SK-N-SH (cell line): ENCODE data around the gene PODXL2. TPM values are rescaled to one million over a fixed set of nuclear protein-coding genes. Genes with fewer than 3 reads are reported as not detected.

Experiments used
- CTCF ChIA-PET: fragments of 300-600, 350-600 bp; formaldehyde crosslinking; extraction: SDS; loops from one replicate; lab custom pipeline; 2021; lab: Yijun Ruan, JAX
- POLR2A ChIA-PET: fragments of 350-600 bp; sonication (Branson Sonifier 250); formaldehyde crosslinking; extraction: SDS; loops from one replicate; lab custom pipeline; 2020; ENCODE audit warnings: antibody characterized with exemption, inconsistent platforms; lab: Yijun Ruan, JAX
- DNase-seq: peaks from one replicate; pipeline ENCODE4 v3.0.0; 2012
- H2AFZ ChIP-seq: fragments of 200-600 bp; sonication (generic); 2 replicates; pipeline ENCODE4 v1.8.1; 2016; ENCODE audit warnings: antibody characterized with exemption, mild to moderate bottlenecking, low read depth
- H3F3A ChIP-seq: fragments of 200-600 bp; sonication (generic); replicated peaks from 2 replicates; pipeline ENCODE3; 2016; ENCODE audit warnings: antibody characterized with exemption, mild to moderate bottlenecking; ENCODE audit not compliant: insufficient read depth
- H3K27ac ChIP-seq, 2 experiments: fragments of 200-500 bp in 1 of 2; fragments of 200-600 bp in 1 of 2; sonication (Bioruptor generic) in 1 of 2; sonication (generic), shearing (Covaris generic) in 1 of 2; 2 replicates each; pipeline versions ENCODE4 v1.5.1 to v1.6.1; 2014 to 2016; ENCODE audit warnings: low read depth in 2 of 2, inconsistent platforms in 1 of 2, low read length in 1 of 2, mild to moderate bottlenecking in 1 of 2, mixed read lengths in 1 of 2
- H3K27me3 ChIP-seq: fragments of 200-600 bp; sonication (generic), shearing (Covaris generic); 2 replicates; pipeline ENCODE4 v1.6.1; 2016; ENCODE audit warnings: mixed run types; ENCODE audit not compliant: insufficient read depth
- H3K36me3 ChIP-seq, 2 experiments: fragments of 200-500 bp in 1 of 2; fragments of 200-600 bp in 1 of 2; sonication (Bioruptor generic) in 1 of 2; sonication (generic) in 1 of 2; replicated peaks in 1 of 2; 2 replicates each; pipeline versions ENCODE3 to v1.5.1; 2014 to 2016; ENCODE audit warnings: low read length in 1 of 2, mild to moderate bottlenecking in 1 of 2; ENCODE audit not compliant: insufficient read depth in 2 of 2, control insufficient read depth in 1 of 2
- H3K4me1 ChIP-seq, 2 experiments: fragments of 200-500 bp in 1 of 2; fragments of 200-600 bp in 1 of 2; sonication (Bioruptor generic) in 1 of 2; sonication (generic), shearing (Covaris generic) in 1 of 2; 2 replicates each; pipeline versions ENCODE4 v1.5.1 to v1.6.1; 2014 to 2016; ENCODE audit warnings: low read depth in 1 of 2, low read length in 1 of 2, mixed run types in 1 of 2; ENCODE audit not compliant: insufficient read depth in 2 of 2, control insufficient read depth in 1 of 2
- H3K4me2 ChIP-seq: fragments of 200-600 bp; sonication (generic), shearing (Covaris generic); 2 replicates; pipeline ENCODE4 v1.6.1; 2017; ENCODE audit warnings: mixed run types
- H3K4me3 ChIP-seq, 2 experiments: fragments of 200-500 bp in 1 of 2; fragments of 200-600 bp in 1 of 2; sonication (Bioruptor generic) in 1 of 2; sonication (generic), shearing (Covaris generic) in 1 of 2; 2 replicates each; pipeline versions ENCODE4 v1.5.1 to v1.8.1; 2014 to 2016; ENCODE audit warnings: low read depth in 2 of 2, inconsistent platforms in 1 of 2, low read length in 1 of 2, mild to moderate bottlenecking in 1 of 2, mixed read lengths in 1 of 2, moderate library complexity in 1 of 2
- H3K79me2 ChIP-seq: fragments of 200-600 bp; sonication (generic); 2 replicates; pipeline ENCODE4 v1.8.1; 2017; ENCODE audit warnings: mild to moderate bottlenecking; ENCODE audit not compliant: insufficient read depth
- H3K9ac ChIP-seq: fragments of 200-600 bp; sonication (generic); 2 replicates; pipeline ENCODE4 v1.6.1; 2017; ENCODE audit warnings: mixed run types
- H3K9me2 ChIP-seq: fragments of 200-600 bp; sonication (generic); 2 replicates; pipeline ENCODE4 v1.6.1; 2017; ENCODE audit warnings: mixed run types
- H3K9me3 ChIP-seq: fragments of 200-600 bp; sonication (generic); 2 replicates; pipeline ENCODE4 v1.6.1; 2017; ENCODE audit warnings: mixed run types, mild to moderate bottlenecking, moderate library complexity
- H4K20me1 ChIP-seq: fragments of 200-600 bp; sonication (generic); 2 replicates; pipeline ENCODE4 v1.6.1; 2017; ENCODE audit warnings: mild to moderate bottlenecking, mixed run types; ENCODE audit not compliant: insufficient read depth
- EP300 ChIP-seq, 2 experiments: IDR thresholded peaks; 2 replicates each; pipeline versions ENCODE4 v1.4.0 to v1.6.1; 2012; ENCODE audit warnings: borderline replicate concordance in 1 of 2, low read depth in 1 of 2, low read length in 1 of 2
- FOXJ3 ChIP-seq: sonication (generic); formaldehyde crosslinking; IDR thresholded peaks from 2 replicates; pipeline ENCODE4 v1.5.1; 2020; ENCODE audit warnings: mild to moderate bottlenecking, missing genetic modification reagents
- GATA2 ChIP-seq: sonication (generic); formaldehyde crosslinking; IDR thresholded peaks from 2 replicates; pipeline ENCODE4 v1.5.0; 2020; ENCODE audit warnings: mild to moderate bottlenecking, missing genetic modification reagents
- MXI1 ChIP-seq: IDR thresholded peaks from 2 replicates; pipeline ENCODE4 v1.6.1; 2012; ENCODE audit warnings: mild to moderate bottlenecking, low read depth, low read length, improper control_type of control experiment
- NFIC ChIP-seq: IDR thresholded peaks from 2 replicates; pipeline ENCODE4 v1.4.0; 2012; ENCODE audit warnings: borderline replicate concordance
- NRF1 ChIP-seq: IDR thresholded peaks from 2 replicates; pipeline ENCODE4 v1.6.1; 2012; ENCODE audit warnings: low read depth, mild to moderate bottlenecking, low read length
- POLR2AphosphoS5 ChIP-seq: IDR thresholded peaks from 2 replicates; pipeline ENCODE4 v1.6.1; 2012; ENCODE audit warnings: low read depth, low read length
- RAD21 ChIP-seq: IDR thresholded peaks from 2 replicates; pipeline ENCODE4 v1.6.1; 2012; ENCODE audit warnings: mild to moderate bottlenecking, low read length
- RXRA ChIP-seq: IDR thresholded peaks from 2 replicates; pipeline ENCODE4 v1.4.0; 2012; ENCODE audit warnings: low read depth, mild to moderate bottlenecking, borderline replicate concordance
- TCF12 ChIP-seq: IDR thresholded peaks from 2 replicates; pipeline ENCODE4 v1.4.0; 2012
- TEAD4 ChIP-seq: IDR thresholded peaks from 2 replicates; pipeline ENCODE4 v1.4.0; 2012; ENCODE audit warnings: mild to moderate bottlenecking, borderline replicate concordance; ENCODE audit not compliant: insufficient read depth
- WGBS: methylation state at CpG from one replicate; pipeline ENCODE4 v1.1.6; 2017; ENCODE audit warnings: low lambda C conversion rate; 5-methylcytosine and 5-hydroxymethylcytosine counted together
- polyA plus RNA-seq, 3 experiments: library from polyadenylated mRNA; depleted of rRNA; stranded (reverse); fragments of >200 nt; gene quantifications; 2 replicates each; pipeline ENCODE4 v1.2.3, GENCODE V29; 2012
- TF ChIP-seq, protein P1 (sequence below): IDR thresholded peaks from 2 replicates; pipeline ENCODE4 v1.4.0; 2012; ENCODE audit warnings: low read depth, borderline replicate concordance
- TF ChIP-seq, protein P2 (sequence below): fragments of 150-350 bp; IDR thresholded peaks from 2 replicates; pipeline ENCODE4 v1.6.1; 2017; ENCODE audit warnings: antibody characterized with exemption, low read length, low read depth, borderline replicate concordance
- TF ChIP-seq, protein P3 (sequence below): IDR thresholded peaks from 2 replicates; pipeline ENCODE4; 2012

PODXL2 gene
- polyA plus RNA-seq, 1 of the 3 experiments (the other 2 are of a cell fraction), result 27.5 TPM

DNA sequence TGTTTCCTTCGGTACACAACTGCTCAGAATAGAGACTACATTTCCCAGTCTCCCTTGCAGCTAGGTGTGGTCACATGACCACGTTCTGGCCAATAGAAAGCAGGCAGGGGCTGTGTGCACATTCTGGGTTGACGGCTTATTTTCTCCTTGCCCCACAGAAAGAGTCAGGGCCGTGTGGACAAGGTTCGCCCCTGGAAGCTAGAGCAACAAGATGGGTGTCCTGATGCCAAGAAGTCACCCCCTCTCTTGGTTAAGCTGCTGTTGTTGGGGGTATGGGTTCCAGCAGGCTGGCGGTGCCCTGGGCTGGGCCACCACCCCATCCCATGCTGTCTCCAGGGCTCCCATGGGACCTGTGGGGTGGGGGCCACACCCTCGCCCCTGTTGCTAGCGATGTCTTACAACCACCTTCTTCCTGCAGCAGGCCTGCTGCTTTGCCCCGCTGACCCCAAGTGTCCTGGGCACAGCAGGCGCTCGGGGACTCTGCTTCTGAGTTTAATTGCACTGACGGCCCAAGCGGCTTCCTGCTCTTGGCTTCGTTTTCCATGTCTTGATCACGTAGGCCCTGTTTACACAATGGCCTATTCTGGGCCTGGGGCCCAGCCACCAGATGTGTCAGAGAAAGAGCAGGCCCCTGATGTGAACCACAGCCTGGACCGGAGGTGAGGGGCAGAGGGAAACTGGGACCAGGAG, 68.7 kb downstream of the PODXL2 start:
- Histone ChIP-seq H3F3A (no peaks in the 10 kb centered on the region), H3K9me2 (no peaks in the 10 kb centered on the region), H4K20me1 (no peaks in the 10 kb centered on the region), H3K27me3 (no peaks in the 10 kb centered on the region), H3K79me2 (no peaks in the 10 kb centered on the region), H3K9ac (no peak overlapping the region), H2AFZ (peak overlapping the region; percentile 78), H3K4me3 (peak overlapping the region in 1 of 2 experiments; percentile 15; a peak in 1 of 4 replicates), H3K4me1 (peaks cover 11 to 60% of the 10 kb centered on the region in 2 experiments; a peak in 2 of 4 replicates), H3K27ac (peak overlapping the region; percentile 69 to 92), H3K36me3 (no peaks in the 10 kb centered on the region), H3K4me2 (peak overlapping the region; percentile 7), H3K9me3 (no peaks in the 10 kb centered on the region)
- DNase-seq, result peak; percentile 83
- TF ChIP-seq RAD21, result no peak
- TF ChIP-seq, protein P1, sequence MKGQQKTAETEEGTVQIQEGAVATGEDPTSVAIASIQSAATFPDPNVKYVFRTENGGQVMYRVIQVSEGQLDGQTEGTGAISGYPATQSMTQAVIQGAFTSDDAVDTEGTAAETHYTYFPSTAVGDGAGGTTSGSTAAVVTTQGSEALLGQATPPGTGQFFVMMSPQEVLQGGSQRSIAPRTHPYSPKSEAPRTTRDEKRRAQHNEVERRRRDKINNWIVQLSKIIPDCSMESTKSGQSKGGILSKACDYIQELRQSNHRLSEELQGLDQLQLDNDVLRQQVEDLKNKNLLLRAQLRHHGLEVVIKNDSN, result peak; percentile 98
- TF ChIP-seq, protein P2, sequence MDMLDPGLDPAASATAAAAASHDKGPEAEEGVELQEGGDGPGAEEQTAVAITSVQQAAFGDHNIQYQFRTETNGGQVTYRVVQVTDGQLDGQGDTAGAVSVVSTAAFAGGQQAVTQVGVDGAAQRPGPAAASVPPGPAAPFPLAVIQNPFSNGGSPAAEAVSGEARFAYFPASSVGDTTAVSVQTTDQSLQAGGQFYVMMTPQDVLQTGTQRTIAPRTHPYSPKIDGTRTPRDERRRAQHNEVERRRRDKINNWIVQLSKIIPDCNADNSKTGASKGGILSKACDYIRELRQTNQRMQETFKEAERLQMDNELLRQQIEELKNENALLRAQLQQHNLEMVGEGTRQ, result peak; percentile 63; the same call in 1 of the 2 replicates
- CTCF ChIA-PET, result interaction anchor here (0.9 to 9.2 kb wide), 19 partner anchors 15 to 273 kb away, joined by 3 to 141 read pairs (median 9); partner anchors contain the start of gene MGLL
- WGBS, result 49% methylated on average over 14 of the region's 16 CpGs
- POLR2A ChIA-PET, result interaction anchor here (0.7 to 2.9 kb wide), 9 partner anchors 9 to 125 kb away, joined by 3 to 14 read pairs (median 4); partner anchors contain the start of genes MGLL and TPRA1

DNA sequence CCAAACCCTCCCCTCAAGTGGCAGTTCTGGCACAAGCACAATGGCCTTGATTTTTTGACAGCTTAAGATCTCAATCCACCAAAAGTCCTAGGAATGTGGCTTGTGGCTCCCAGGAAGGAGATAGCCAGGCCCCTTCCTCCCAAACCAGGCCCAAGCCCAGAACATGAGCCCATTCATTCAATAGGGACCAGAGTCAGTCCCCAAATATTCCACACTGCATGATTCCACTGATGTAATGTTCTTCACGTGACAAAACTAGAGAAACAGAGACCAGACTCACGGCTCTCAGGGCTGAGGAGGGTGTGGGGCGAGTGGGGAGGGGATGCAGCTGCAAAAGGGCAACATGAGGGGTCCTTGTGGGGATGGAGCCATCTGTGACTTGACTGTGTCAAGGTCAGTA, 69.3 kb downstream of the PODXL2 start:
- Histone ChIP-seq H3K27me3 (no peaks in the 10 kb centered on the region), H3K27ac (peak overlapping the region in 1 of 2 experiments; percentile 92; a peak in 2 of 4 replicates), H3K9ac (no peak overlapping the region), H4K20me1 (no peaks in the 10 kb centered on the region), H3K4me3 (no peak overlapping the region; a peak in 1 of 4 replicates), H3K79me2 (no peaks in the 10 kb centered on the region), H3K9me2 (no peaks in the 10 kb centered on the region), H3K4me1 (peaks cover 11 to 60% of the 10 kb centered on the region in 2 experiments; a peak in 2 of 4 replicates), H3K4me2 (no peak overlapping the region), H3K9me3 (no peaks in the 10 kb centered on the region), H2AFZ (no peak overlapping the region), H3F3A (no peaks in the 10 kb centered on the region), H3K36me3 (no peaks in the 10 kb centered on the region)
- WGBS, result 100% methylated on average over 3 of the region's 3 CpGs
- TF ChIP-seq FOXJ3 (CRISPR knock-in tag), result no peak
- TF ChIP-seq POLR2AphosphoS5, result no peak
- no peak for TF ChIP-seq RXRA
- TF ChIP-seq GATA2 (CRISPR knock-in tag), result no peak
- no peak for TF ChIP-seq NRF1
- TF ChIP-seq, protein P1, result no peak
- no peak for TF ChIP-seq TEAD4
- TF ChIP-seq, protein P3, sequence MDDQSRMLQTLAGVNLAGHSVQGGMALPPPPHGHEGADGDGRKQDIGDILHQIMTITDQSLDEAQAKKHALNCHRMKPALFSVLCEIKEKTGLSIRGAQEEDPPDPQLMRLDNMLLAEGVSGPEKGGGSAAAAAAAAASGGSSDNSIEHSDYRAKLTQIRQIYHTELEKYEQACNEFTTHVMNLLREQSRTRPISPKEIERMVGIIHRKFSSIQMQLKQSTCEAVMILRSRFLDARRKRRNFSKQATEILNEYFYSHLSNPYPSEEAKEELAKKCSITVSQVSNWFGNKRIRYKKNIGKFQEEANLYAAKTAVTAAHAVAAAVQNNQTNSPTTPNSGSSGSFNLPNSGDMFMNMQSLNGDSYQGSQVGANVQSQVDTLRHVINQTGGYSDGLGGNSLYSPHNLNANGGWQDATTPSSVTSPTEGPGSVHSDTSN, result no peak
- no peak for TF ChIP-seq TCF12
- TF ChIP-seq NFIC, result no peak
- TF ChIP-seq EP300 (IDR thresholded peaks at IDR 0.05; ENCODE audit: borderline replicate concordance in 1 of 2, low read depth in 1 of 2, low read length in 1 of 2), result no peak
- TF ChIP-seq MXI1, result no peak
- DNase-seq, result no peak
- POLR2A ChIA-PET, result no interaction called here
- CTCF ChIA-PET, result interaction anchor here (1.5 to 5.6 kb wide), 6 partner anchors 9 to 273 kb away, joined by 5 to 38 read pairs (median 16); no protein-coding TSS in a partner anchor
